Mesothelial cell of epicardium (in vitro differentiated cells): Measurements from ENCODE around the gene MLIP. TPM values are rescaled to one million over a fixed set of nuclear protein-coding genes. Genes with fewer than 3 reads are reported as not detected.

ENCODE experiments used
- DNase-seq, 2 experiments: peaks; one replicate each; pipeline ENCODE4 v3.0.0; 2021; ENCODE audit warnings: low spot score in 2 of 2; ENCODE audit not compliant: unreplicated experiment in 2 of 2
- H3K27ac Mint-ChIP-seq: 2 replicates; pipeline ENCODE4 v1.8.0; 2021; ENCODE audit warnings: mixed read lengths
- H3K27me3 Mint-ChIP-seq: 2 replicates; pipeline ENCODE4 v1.8.0; 2021; ENCODE audit warnings: low read depth, mixed read lengths
- H3K36me3 Mint-ChIP-seq: 2 replicates; pipeline ENCODE4 v1.8.0; 2021; ENCODE audit warnings: mixed read lengths
- H3K4me1 Mint-ChIP-seq: 2 replicates; pipeline ENCODE4 v1.8.0; 2021; ENCODE audit warnings: mixed read lengths
- H3K4me3 Mint-ChIP-seq: 2 replicates; pipeline ENCODE4 v1.8.0; 2021; ENCODE audit warnings: mild to moderate bottlenecking, moderate library complexity, mixed read lengths
- H3K9me3 Mint-ChIP-seq: 2 replicates; pipeline ENCODE4 v1.8.0; 2021; ENCODE audit warnings: mixed read lengths
- CTCF ChIP-seq: fragments of 200-600 bp; sonication (generic); IDR thresholded peaks from one replicate; pipeline ENCODE4 v1.5.0; 2021; ENCODE audit warnings: antibody characterized with exemption; ENCODE audit not compliant: unreplicated experiment
- total RNA-seq: library from RNA; stranded (reverse); gene quantifications from 3 replicates; pipeline ENCODE4 v1.2.1, GENCODE V29; 2021

MLIP gene
- total RNA-seq, 1 donor from 2014 or later = 0.78 TPM

DNA sequence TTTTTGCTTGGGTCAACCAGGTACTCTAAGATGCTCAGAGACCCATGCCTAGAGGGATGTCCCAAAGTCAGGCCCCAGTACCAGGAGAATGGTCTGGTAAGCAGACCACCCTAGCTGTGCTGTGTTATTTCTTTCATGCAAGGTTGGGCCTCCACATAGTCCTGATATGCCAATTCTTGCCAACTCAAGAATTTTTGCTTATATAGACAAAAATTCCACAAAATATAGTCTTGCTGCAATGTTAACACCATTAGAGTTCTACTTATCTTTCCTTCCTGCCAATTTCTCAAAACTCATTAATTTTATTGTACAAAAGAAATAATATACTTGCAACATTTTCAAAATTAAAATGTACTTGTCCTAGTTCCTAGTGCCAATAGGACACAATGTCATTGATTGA lies 163.1 kb downstream of the MLIP start:
- no peaks in the 10 kb centered on the region for H3K36me3 Mint-ChIP-seq
- peaks cover 14% of the 10 kb centered on the region for H3K9me3 Mint-ChIP-seq
- TF ChIP-seq CTCF = no peak
- H3K4me1 Mint-ChIP-seq = peaks cover 9% of the 10 kb centered on the region
- no peak for DNase-seq
- H3K27me3 Mint-ChIP-seq = no peaks in the 10 kb centered on the region
- no peak overlapping the region for H3K27ac Mint-ChIP-seq
- no peak overlapping the region for H3K4me3 Mint-ChIP-seq

- no peak for DNase-seq
- H3K4me1 Mint-ChIP-seq = peaks cover 9% of the 10 kb centered on the region
- no peak overlapping the region for H3K27ac Mint-ChIP-seq
- H3K27me3 Mint-ChIP-seq = no peaks in the 10 kb centered on the region
- no peak for TF ChIP-seq CTCF
- H3K9me3 Mint-ChIP-seq = peaks cover 7% of the 10 kb centered on the region
- H3K36me3 Mint-ChIP-seq = no peaks in the 10 kb centered on the region
- no peak overlapping the region for H3K4me3 Mint-ChIP-seq
These were observed 170.9 kb downstream of the MLIP start for GRCh38 chr6:54282186-54282585.

- DNase-seq = no peak
- Mint-ChIP-seq H3K36me3 (no peaks in the 10 kb centered on the region), H3K4me1 (peaks cover 17% of the 10 kb centered on the region), H3K4me3 (no peak overlapping the region), H3K27ac (no peak overlapping the region), H3K27me3 (no peaks in the 10 kb centered on the region), H3K9me3 (no peaks in the 10 kb centered on the region)
- no peak for TF ChIP-seq CTCF
These were observed 173.1 kb downstream of the MLIP start for GRCh38 chr6:54284161-54284860.

- Mint-ChIP-seq H3K4me1 (peaks cover 17% of the 10 kb centered on the region), H3K27ac (no peak overlapping the region), H3K36me3 (no peaks in the 10 kb centered on the region), H3K4me3 (no peak overlapping the region), H3K27me3 (no peaks in the 10 kb centered on the region), H3K9me3 (no peaks in the 10 kb centered on the region)
- DNase-seq = no peak
- TF ChIP-seq CTCF = no peak
These were observed 174.4 kb downstream of the MLIP start for GRCh38 chr6:54285595-54285994.

DNA sequence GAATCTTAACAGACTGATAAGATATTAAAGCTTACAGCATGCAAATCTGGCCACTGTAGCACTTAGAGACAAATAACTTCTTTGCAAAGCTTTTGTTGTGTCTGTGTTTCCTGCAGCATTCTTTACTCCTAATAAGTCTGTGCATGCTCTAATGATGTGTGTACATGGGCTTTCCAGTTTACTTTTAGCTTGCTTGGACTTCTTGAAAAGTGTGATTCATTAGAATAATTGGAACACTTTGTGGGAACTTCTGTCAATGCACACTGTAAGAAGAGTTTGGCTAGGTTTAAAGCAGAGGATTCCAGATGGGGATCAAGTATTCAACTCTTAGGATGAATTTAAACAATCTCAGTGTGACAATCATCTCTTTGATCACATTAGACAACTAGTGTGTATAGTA lies 174.9 kb downstream of the MLIP start:
- Mint-ChIP-seq H3K9me3 (no peaks in the 10 kb centered on the region), H3K27me3 (no peaks in the 10 kb centered on the region), H3K4me1 (peaks cover 17% of the 10 kb centered on the region), H3K4me3 (no peak overlapping the region), H3K36me3 (no peaks in the 10 kb centered on the region), H3K27ac (no peak overlapping the region)
- no peak for DNase-seq
- no peak for TF ChIP-seq CTCF

GRCh38 chr6:54288474-54288873 lies 177.2 kb downstream of the MLIP start:
- H3K27ac Mint-ChIP-seq = no peak overlapping the region
- no peak for TF ChIP-seq CTCF
- no peak for DNase-seq
- peaks cover 17% of the 10 kb centered on the region for H3K4me1 Mint-ChIP-seq
- H3K27me3 Mint-ChIP-seq = no peaks in the 10 kb centered on the region
- no peaks in the 10 kb centered on the region for H3K36me3 Mint-ChIP-seq
- H3K4me3 Mint-ChIP-seq = no peak overlapping the region
- H3K9me3 Mint-ChIP-seq = no peaks in the 10 kb centered on the region
